HCT116 (cell line): ENCODE measurements around the gene NOTUM. TPM values are rescaled to one million over a fixed set of nuclear protein-coding genes. Genes with fewer than 3 reads are reported as not detected.

Source experiments
- ATAC-seq: fragments of 200-7000 bp; cut with Tn5 transposase; 2 replicates; pipeline ENCODE4 v1.9.1; 2020; ENCODE audit warnings: mild to moderate bottlenecking, moderate library complexity
- BruUV-seq: library from RNA; stranded (reverse); fragments of 400-500 nt; replicated peaks from 2 replicates; lab custom pipeline; 2021; lab: Mats Ljungman, UMichigan
- CTCF ChIA-PET: fragments of 300-600 bp; sonication (Branson Sonifier 250); formaldehyde crosslinking; loops from one replicate; lab custom pipeline; 2021; ENCODE audit warnings: antibody characterized with exemption; lab: Charles Lee
- POLR2A ChIA-PET: fragments of 300-600, 350-600 bp; sonication (Branson Sonifier 250); formaldehyde crosslinking; loops from one replicate; lab custom pipeline; 2021; ENCODE audit warnings: antibody characterized with exemption; lab: Charles Lee
- RAD21 ChIA-PET, 2 experiments: fragments of 300-600 bp; sonication (Branson Sonifier 250); formaldehyde crosslinking; loops; one replicate each; lab custom pipeline; 2023; ENCODE audit warnings: low total read pairs in 2 of 2; ENCODE audit not compliant: uncharacterized antibody in 2 of 2, unreplicated experiment in 2 of 2, low non-redundant PET in 1 of 2; lab: Charles Lee
- DNase-seq: peaks from one replicate; pipeline ENCODE4 v3.0.0-alpha.2; 2010; ENCODE audit warnings: low read depth, low spot score
- H2AFZ ChIP-seq: fragments of 200-600 bp; shearing (Covaris generic), sonication (generic); 2 replicates; pipeline ENCODE4 v1.6.1; 2017; ENCODE audit warnings: low read depth, mixed run types, mixed read lengths, antibody characterized with exemption, low read length; ENCODE audit not compliant: poor library complexity, severe bottlenecking
- H3K27ac ChIP-seq: 2 replicates; pipeline ENCODE4 v1.5.1; 2012; ENCODE audit warnings: low read depth, low read length
- H3K27me3 ChIP-seq: fragments of 200-600 bp; sonication (generic); 2 replicates; pipeline ENCODE4 v1.6.1; 2016; ENCODE audit warnings: mixed run types, low read length, mixed read lengths; ENCODE audit not compliant: insufficient read depth
- H3K36me3 ChIP-seq, 2 experiments: fragments of 200-500 bp in 1 of 2; fragments of 200-600 bp in 1 of 2; sonication (Bioruptor generic) in 1 of 2; sonication (generic) in 1 of 2; 2 replicates each; pipeline versions ENCODE4 v1.5.1 to v1.6.1; 2014 to 2016; ENCODE audit warnings: low read length in 2 of 2, inconsistent platforms in 1 of 2, mixed read lengths in 1 of 2, mixed run types in 1 of 2; ENCODE audit not compliant: insufficient read depth in 2 of 2, control insufficient read depth in 1 of 2
- H3K4me1 ChIP-seq, 2 experiments: fragments of 200-600 bp in 1 of 2; sonication (generic) in 1 of 2; 2 replicates each; pipeline versions ENCODE4 v1.5.1 to v1.6.1; 2012 to 2017; ENCODE audit warnings: low read length in 2 of 2, inconsistent platforms in 1 of 2, mild to moderate bottlenecking in 1 of 2, mixed read lengths in 1 of 2, mixed run types in 1 of 2, moderate library complexity in 1 of 2; ENCODE audit not compliant: insufficient read depth in 2 of 2, control insufficient read depth in 1 of 2
- H3K4me2 ChIP-seq: fragments of 200-600 bp; sonication (generic); 2 replicates; pipeline ENCODE4 v1.6.1; 2017; ENCODE audit warnings: mixed run types, low read length, mixed read lengths
- H3K4me3 ChIP-seq, 2 experiments: fragments of 200-600 bp in 1 of 2; sonication (generic) in 1 of 2; replicated peaks in 1 of 2; 2 replicates each; pipeline ENCODE4 v1.5.1; 2011 to 2016; ENCODE audit warnings: low read length in 2 of 2, control low read depth in 1 of 2, low read depth in 1 of 2, mild to moderate bottlenecking in 1 of 2, mixed read lengths in 1 of 2, mixed run types in 1 of 2
- H3K79me2 ChIP-seq: fragments of 200-600 bp; sonication (generic); 2 replicates; pipeline ENCODE4 v1.6.1; 2017; ENCODE audit warnings: mild to moderate bottlenecking, mixed run types, low read length, moderate library complexity, mixed read lengths; ENCODE audit not compliant: insufficient read depth
- H3K9ac ChIP-seq: fragments of 200-600 bp; sonication (generic); 2 replicates; pipeline ENCODE4 v1.6.1; 2016; ENCODE audit warnings: low read length, mixed read lengths
- H3K9me2 ChIP-seq: fragments of 200-600 bp; sonication (generic), shearing (Covaris generic); 2 replicates; pipeline ENCODE4 v1.6.1; 2017; ENCODE audit warnings: mixed run types, mild to moderate bottlenecking, moderate library complexity; ENCODE audit not compliant: insufficient read depth
- H3K9me3 ChIP-seq, 2 experiments: fragments of 200-500 bp in 1 of 2; fragments of 200-600 bp in 1 of 2; sonication (Bioruptor generic) in 1 of 2; sonication (generic) in 1 of 2; 2 replicates each; pipeline ENCODE4 v1.6.1; 2014 to 2017; ENCODE audit warnings: low read length in 2 of 2, mixed read lengths in 2 of 2, inconsistent platforms in 1 of 2, low read depth in 1 of 2, mild to moderate bottlenecking in 1 of 2, mixed run types in 1 of 2, moderate library complexity in 1 of 2; ENCODE audit not compliant: control insufficient read depth in 1 of 2, insufficient read depth in 1 of 2
- H4K20me1 ChIP-seq: fragments of 200-600 bp; sonication (generic), shearing (Covaris generic); 2 replicates; pipeline ENCODE4 v1.6.1; 2017; ENCODE audit warnings: mixed run types, mild to moderate bottlenecking, moderate library complexity; ENCODE audit not compliant: insufficient read depth
- CEBPB ChIP-seq: IDR thresholded peaks from 2 replicates; pipeline ENCODE4 v1.6.1; 2012; ENCODE audit warnings: low read depth
- ELF1 ChIP-seq: IDR thresholded peaks from 2 replicates; pipeline ENCODE4 v1.6.1; 2012; ENCODE audit warnings: low read depth, borderline replicate concordance
- EZH2phosphoT487 ChIP-seq: fragments of 200-600 bp; IDR thresholded peaks from 2 replicates; pipeline ENCODE4 v1.6.1; 2018; ENCODE audit warnings: antibody characterized with exemption, borderline replicate concordance
- POLR2A ChIP-seq: IDR thresholded peaks from 2 replicates; pipeline ENCODE4 v1.7.0; 2011; ENCODE audit warnings: borderline replicate concordance; ENCODE audit not compliant: insufficient read depth, insufficient read length; ENCODE audit errors: extremely low read depth
- RAD21 ChIP-seq: IDR thresholded peaks from 2 replicates; pipeline ENCODE4 v1.6.1; 2012; ENCODE audit warnings: low read depth, mild to moderate bottlenecking
- SIN3A ChIP-seq: IDR thresholded peaks from 2 replicates; pipeline ENCODE4 v1.6.1; 2012; ENCODE audit warnings: low read depth
- SRF ChIP-seq: IDR thresholded peaks from 2 replicates; pipeline ENCODE4 v1.6.1; 2012; ENCODE audit warnings: low read depth
- ZFX ChIP-seq: fragments of 450-650 bp; IDR thresholded peaks from 2 replicates; pipeline ENCODE4 v1.6.1; 2017
- intact Hi-C: fragments of 100-400 bp; cut with micrococcal nuclease; formaldehyde crosslinking; loops from 2 replicates; pipeline ENCODE4 v1.10.0; 2022
- total RNA-seq: library from RNA; stranded (reverse); gene quantifications from one replicate; pipeline ENCODE4 v1.2.1, GENCODE V29; 2021; ENCODE audit not compliant: unreplicated experiment
- TF ChIP-seq, protein P1 (sequence below), 3 experiments: fragments of 200-600 bp in 1 of 3; sonication (generic) in 1 of 3; IDR thresholded peaks in 2 of 3; conservative IDR thresholded peaks in 1 of 3; 2 replicates each; pipeline ENCODE4 v1.5.1; 2012 to 2017; ENCODE audit warnings: low read depth in 2 of 3, low read length in 2 of 3, antibody characterized with exemption in 1 of 3, borderline replicate concordance in 1 of 3, control low read depth in 1 of 3, mild to moderate bottlenecking in 1 of 3, mixed read lengths in 1 of 3, mixed run types in 1 of 3, moderate library complexity in 1 of 3; ENCODE audit not compliant: insufficient read depth in 1 of 3
- TF ChIP-seq, protein P2 (sequence below): IDR thresholded peaks from 2 replicates; pipeline ENCODE4 v1.6.1; 2012
- TF ChIP-seq, protein P3 (sequence below): IDR thresholded peaks from 2 replicates; pipeline ENCODE4 v1.6.1; 2012

Gene NOTUM
- total RNA-seq, 1 experiment from 2014 or later = 12.5 TPM

GRCh38 chr17:81998212-81998611, 37.2 kb upstream of the NOTUM start:
- no peaks in the 10 kb centered on the region; a peak in 1 of 4 replicates for H3K36me3 ChIP-seq
- BruUV-seq = no TSS peak
- no peaks in the 10 kb centered on the region for H3K27me3 ChIP-seq
- intact Hi-C loops = no loop called here
- no peak overlapping the region for H3K4me3 ChIP-seq
- ATAC-seq (no peak), DNase-seq (no peak)
- POLR2A ChIA-PET = no interaction called here
- no peak overlapping the region for H3K4me2 ChIP-seq
- H4K20me1 ChIP-seq = no peaks in the 10 kb centered on the region
- TF ChIP-seq POLR2A = no peak
- TF ChIP-seq RAD21 = no peak
- no peak for TF ChIP-seq CEBPB
- TF ChIP-seq, protein P1, sequence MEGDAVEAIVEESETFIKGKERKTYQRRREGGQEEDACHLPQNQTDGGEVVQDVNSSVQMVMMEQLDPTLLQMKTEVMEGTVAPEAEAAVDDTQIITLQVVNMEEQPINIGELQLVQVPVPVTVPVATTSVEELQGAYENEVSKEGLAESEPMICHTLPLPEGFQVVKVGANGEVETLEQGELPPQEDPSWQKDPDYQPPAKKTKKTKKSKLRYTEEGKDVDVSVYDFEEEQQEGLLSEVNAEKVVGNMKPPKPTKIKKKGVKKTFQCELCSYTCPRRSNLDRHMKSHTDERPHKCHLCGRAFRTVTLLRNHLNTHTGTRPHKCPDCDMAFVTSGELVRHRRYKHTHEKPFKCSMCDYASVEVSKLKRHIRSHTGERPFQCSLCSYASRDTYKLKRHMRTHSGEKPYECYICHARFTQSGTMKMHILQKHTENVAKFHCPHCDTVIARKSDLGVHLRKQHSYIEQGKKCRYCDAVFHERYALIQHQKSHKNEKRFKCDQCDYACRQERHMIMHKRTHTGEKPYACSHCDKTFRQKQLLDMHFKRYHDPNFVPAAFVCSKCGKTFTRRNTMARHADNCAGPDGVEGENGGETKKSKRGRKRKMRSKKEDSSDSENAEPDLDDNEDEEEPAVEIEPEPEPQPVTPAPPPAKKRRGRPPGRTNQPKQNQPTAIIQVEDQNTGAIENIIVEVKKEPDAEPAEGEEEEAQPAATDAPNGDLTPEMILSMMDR (IDR thresholded peaks at IDR 0.05 in 2 of 3, conservative IDR thresholded peaks at IDR 0.05 in 1 of 3; ENCODE audit: borderline replicate concordance in 1 of 3, insufficient read depth in 1 of 3, low read depth in 2 of 3, low read length in 2 of 3) = no peak
- TF ChIP-seq, protein P2, sequence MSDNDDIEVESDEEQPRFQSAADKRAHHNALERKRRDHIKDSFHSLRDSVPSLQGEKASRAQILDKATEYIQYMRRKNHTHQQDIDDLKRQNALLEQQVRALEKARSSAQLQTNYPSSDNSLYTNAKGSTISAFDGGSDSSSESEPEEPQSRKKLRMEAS = no peak
- no peak for TF ChIP-seq ELF1
- TF ChIP-seq EZH2phosphoT487 = no peak
- TF ChIP-seq, protein P3, sequence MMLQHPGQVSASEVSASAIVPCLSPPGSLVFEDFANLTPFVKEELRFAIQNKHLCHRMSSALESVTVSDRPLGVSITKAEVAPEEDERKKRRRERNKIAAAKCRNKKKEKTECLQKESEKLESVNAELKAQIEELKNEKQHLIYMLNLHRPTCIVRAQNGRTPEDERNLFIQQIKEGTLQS = no peak
- no peak for TF ChIP-seq SRF
- TF ChIP-seq ZFX = no peak
- TF ChIP-seq SIN3A = no peak
- peaks cover 26 to 36% of the 10 kb centered on the region in 2 experiments for H3K4me1 ChIP-seq
- no peaks in the 10 kb centered on the region for H3K79me2 ChIP-seq
- H3K9me3 ChIP-seq = no peaks in the 10 kb centered on the region
- RAD21 ChIA-PET = no interaction called here
- CTCF ChIA-PET = no interaction called here
- H3K9ac ChIP-seq = no peak overlapping the region
- H3K27ac ChIP-seq = no peak overlapping the region
- no peaks in the 10 kb centered on the region for H3K9me2 ChIP-seq
- no peak overlapping the region for H2AFZ ChIP-seq
